Measurements from ENCODE around the gene MYOG. TPM values are rescaled to one million over a fixed set of nuclear protein-coding genes. Genes with fewer than 3 reads are reported as not detected.

The MYOG gene
- total and polyA plus RNA-seq, 10 of the 15 experiments (the other 5 are each of a cell fraction or from before 2014, with no cell fraction given): not detected

GRCh38 chr1:203044546-203045250 lies 41.1 kb downstream of the MYOG start:
- POLR2A ChIA-PET: no interaction called here
- H3K79me2 ChIP-seq (ENCODE audit: control insufficient read depth, insufficient read depth, low read length): no peaks in the 10 kb centered on the region
- in situ Hi-C loops (cut with MboI) (no loop called here), intact Hi-C loops (cut with micrococcal nuclease; ENCODE audit: unreplicated experiment) (no loop called here)
- ATAC-seq (no peak), DNase-seq (ENCODE audit: low read depth, low spot score) (no peak), FAIRE-seq (no peak)
- H4K20me1 ChIP-seq (ENCODE audit: control insufficient read depth, insufficient read depth): 0 out of 2 replicates have a peak, but pooled peaks cover under 1% of the 10 kb centered on the region
- no peak for TF ChIP-seq CHD4 (IDR thresholded peaks at IDR 0.05)
- TF ChIP-seq GABPA (IDR thresholded peaks at IDR 0.05; ENCODE audit: low read depth): no peak
- TF ChIP-seq POU2F2 (IDR thresholded peaks at IDR 0.05; ENCODE audit: borderline replicate concordance, low read depth, low read length): no peak
- TF ChIP-seq CREB1 (IDR thresholded peaks at IDR 0.05; ENCODE audit: low read depth): no peak
- TF ChIP-seq TCF12 (IDR thresholded peaks at IDR 0.05; ENCODE audit: low read depth, low read length): no peak
- TF ChIP-seq ZSCAN29 (IDR thresholded peaks at IDR 0.05): no peak
- no peak for TF ChIP-seq JUND (IDR thresholded peaks at IDR 0.05; ENCODE audit: low read depth, low read length)
- TF ChIP-seq TCF7 (IDR thresholded peaks at IDR 0.05; ENCODE audit: borderline replicate concordance): no peak
- no peak for TF ChIP-seq STAT3 (IDR thresholded peaks at IDR 0.05; ENCODE audit: low read depth, low read length)
- no peak for TF ChIP-seq BMI1 (IDR thresholded peaks at IDR 0.05; ENCODE audit: borderline replicate concordance)
- TF ChIP-seq BACH1 (IDR thresholded peaks at IDR 0.05; ENCODE audit: borderline replicate concordance): no peak
- TF ChIP-seq ZNF217 (IDR thresholded peaks at IDR 0.05): no peak
- TF ChIP-seq RELB (IDR thresholded peaks at IDR 0.05; ENCODE audit: low read depth): no peak
- TF ChIP-seq POLR2AphosphoS2 (IDR thresholded peaks at IDR 0.05; ENCODE audit: low read depth, low read length): no peak
- CTCF ChIA-PET: interaction anchor here (1.7 to 6.6 kb wide), 2 partner anchors 73 to 174 kb away, joined by 4 to 105 read pairs; no protein-coding TSS in a partner anchor
- RAD21 ChIA-PET (ENCODE audit: unreplicated experiment): no interaction called here
- BruUV-seq (replicated peaks): no TSS peak
- no peak overlapping the region for H3K4me3 ChIP-seq
- H3K36me3 ChIP-seq (ENCODE audit: control insufficient read depth in 2 of 2, insufficient read depth in 2 of 2, low read length in 1 of 2): no peaks in the 10 kb centered on the region; a peak in 1 of 4 replicates
- H2AFZ ChIP-seq (ENCODE audit: control insufficient read depth, low read depth, low read length): no peak overlapping the region
- WGBS (ENCODE audit: insufficient coverage, insufficient replicate concordance, low lambda C conversion rate, missing lambda C conversion rate): 45% methylated on average over 7 of the region's 7 CpGs
- no peak overlapping the region for H3K9ac ChIP-seq (ENCODE audit: control insufficient read depth, insufficient read depth, low read length)
- no peaks in the 10 kb centered on the region for H3K4me1 ChIP-seq (ENCODE audit: control insufficient read depth, insufficient read depth, low read length)
- no peaks in the 10 kb centered on the region for H3K27me3 ChIP-seq (replicated peaks in 1 of 2; ENCODE audit: control insufficient read depth in 2 of 2, insufficient read depth in 2 of 2, low read length in 1 of 2)
- no peak overlapping the region for H3K27ac ChIP-seq (ENCODE audit: control insufficient read depth, insufficient read depth)
- SMC1A ChIA-PET (ENCODE audit: uncharacterized antibody, unreplicated experiment): no interaction called here
- H3K4me2 ChIP-seq (ENCODE audit: control insufficient read depth, insufficient read depth): no peak overlapping the region
- H3K9me3 ChIP-seq (replicated peaks; ENCODE audit: control insufficient read depth, insufficient read depth, low read length): no peaks in the 10 kb centered on the region
